Panc1 (cell line): ENCODE data around the gene KRT77. TPM values are rescaled to one million over a fixed set of nuclear protein-coding genes. Genes with fewer than 3 reads are reported as not detected.

Source experiments
- ATAC-seq: fragments of 200-7000 bp; cut with Tn5 transposase; 2 replicates; pipeline ENCODE4 v1.9.1; 2020; ENCODE audit warnings: mild to moderate bottlenecking, moderate library complexity
- BruUV-seq: library from RNA; stranded (reverse); fragments of 400-500 nt; replicated peaks from 2 replicates; lab custom pipeline; 2021; lab: Mats Ljungman, UMichigan
- CTCF ChIA-PET: fragments of 300-600 bp; sonication (Branson Sonifier 250); formaldehyde crosslinking; loops from one replicate; lab custom pipeline; 2022; ENCODE audit warnings: antibody characterized with exemption; lab: Charles Lee
- POLR2A ChIA-PET: fragments of 300-600 bp; sonication (Branson Sonifier 250); formaldehyde crosslinking; loops from one replicate; lab custom pipeline; 2022; ENCODE audit warnings: antibody characterized with exemption; lab: Charles Lee
- DNase-seq: peaks from one replicate; pipeline ENCODE4 v3.0.0-alpha.2; 2010; ENCODE audit warnings: low read depth, low spot score
- H3K27ac ChIP-seq: 2 replicates; pipeline ENCODE4 v1.5.1; 2011; ENCODE audit warnings: mild to moderate bottlenecking, low read length, inconsistent platforms
- H3K27me3 ChIP-seq: fragments of 200-500 bp; sonication (Bioruptor generic); 2 replicates; pipeline ENCODE4 v1.6.0; 2014; ENCODE audit warnings: low read length, inconsistent platforms; ENCODE audit not compliant: control insufficient read depth, insufficient read depth
- H3K36me3 ChIP-seq: fragments of 200-500 bp; sonication (Bioruptor generic); 2 replicates; pipeline ENCODE4 v1.5.1; 2014; ENCODE audit warnings: inconsistent platforms, mild to moderate bottlenecking, low read length, moderate library complexity; ENCODE audit not compliant: control insufficient read depth, insufficient read depth
- H3K4me1 ChIP-seq: 2 replicates; pipeline ENCODE4 v1.5.1; 2011; ENCODE audit warnings: inconsistent platforms, mild to moderate bottlenecking, low read length, moderate library complexity; ENCODE audit not compliant: control insufficient read depth, insufficient read depth
- H3K4me3 ChIP-seq, 2 experiments: 2 replicates each; pipeline ENCODE4 v1.5.1; 2011 to 2012; ENCODE audit warnings: low read depth in 2 of 2, low read length in 2 of 2, mild to moderate bottlenecking in 2 of 2, inconsistent platforms in 1 of 2, moderate library complexity in 1 of 2
- H3K9me3 ChIP-seq: fragments of 200-500 bp; sonication (Bioruptor generic); 2 replicates; pipeline ENCODE4 v1.5.1; 2014; ENCODE audit warnings: low read depth, mild to moderate bottlenecking, inconsistent platforms, low read length, moderate library complexity; ENCODE audit not compliant: control insufficient read depth, insufficient read depth
- CTCF ChIP-seq: fragments of 450-650 bp; IDR thresholded peaks from 2 replicates; pipeline ENCODE4 v1.5.1; 2017; ENCODE audit warnings: mild to moderate bottlenecking
- POLR2AphosphoS5 ChIP-seq: IDR thresholded peaks from 2 replicates; pipeline ENCODE4 v1.6.1; 2012; ENCODE audit warnings: mild to moderate bottlenecking, low read depth, low read length, moderate library complexity
- SIN3A ChIP-seq: IDR thresholded peaks from 2 replicates; pipeline ENCODE4 v1.6.1; 2012; ENCODE audit warnings: low read depth, mild to moderate bottlenecking, low read length, moderate library complexity, borderline replicate concordance; ENCODE audit not compliant: insufficient read depth
- TCF7L2 ChIP-seq: IDR thresholded peaks from 2 replicates; pipeline ENCODE4 v1.6.1; 2011; ENCODE audit warnings: mild to moderate bottlenecking, low read depth, low read length, inconsistent platforms
- in situ Hi-C: cut with HindIII; loops from 2 replicates; pipeline ENCODE4 v1.10.0; 2016; ENCODE audit warnings: low sequenced_read_pairs, low pct_unique_long_range_greater_than_20kb
- intact Hi-C: fragments of 100-400 bp; cut with micrococcal nuclease; formaldehyde crosslinking; loops from one replicate; pipeline ENCODE4 v1.10.0; 2022; ENCODE audit not compliant: unreplicated experiment
- total RNA-seq: library from RNA; stranded (reverse); gene quantifications from one replicate; pipeline ENCODE4 v1.2.1, GENCODE V29; 2021; ENCODE audit not compliant: unreplicated experiment
- TF ChIP-seq, protein P1 (sequence below), 2 experiments: IDR thresholded peaks; 2 replicates each; pipeline ENCODE4 v1.6.1; 2011 to 2012; ENCODE audit warnings: low read depth in 2 of 2, control low read depth in 1 of 2, low read length in 1 of 2, mild to moderate bottlenecking in 1 of 2, moderate library complexity in 1 of 2; ENCODE audit not compliant: insufficient read depth in 1 of 2

KRT77 gene
- total RNA-seq, 1 experiment from 2014 or later: not detected

GRCh38 chr12:52655720-52656124, 47.6 kb downstream of the KRT77 start:
- TF ChIP-seq CTCF (no peak), TCF7L2 (no peak)
- ChIA-PET CTCF (no interaction called here), POLR2A (no interaction called here)
- DNase-seq (no peak), ATAC-seq (peak; percentile 50; the same call in 1 of the 2 replicates)
- in situ Hi-C loops: no loop called here
- intact Hi-C loops: no loop called here
- no peak overlapping the region for H3K27ac ChIP-seq
- H3K4me1 ChIP-seq: peaks cover 5% of the 10 kb centered on the region; the same call in 1 of the 2 replicates
- no peak overlapping the region for H3K4me3 ChIP-seq
- peaks cover 17% of the 10 kb centered on the region for H3K27me3 ChIP-seq
- no peaks in the 10 kb centered on the region for H3K9me3 ChIP-seq
- no TSS peak for BruUV-seq
- no peaks in the 10 kb centered on the region for H3K36me3 ChIP-seq

- H3K36me3 ChIP-seq: no peaks in the 10 kb centered on the region
- ATAC-seq: no peak
- DNase-seq: no peak
- no peak overlapping the region for H3K4me3 ChIP-seq
- H3K27ac ChIP-seq: no peak overlapping the region
- H3K4me1 ChIP-seq: peaks cover 5% of the 10 kb centered on the region; the same call in 1 of the 2 replicates
- no peak for TF ChIP-seq TCF7L2
- TF ChIP-seq POLR2AphosphoS5: no peak
- no peak for TF ChIP-seq SIN3A
- TF ChIP-seq, protein P1, sequence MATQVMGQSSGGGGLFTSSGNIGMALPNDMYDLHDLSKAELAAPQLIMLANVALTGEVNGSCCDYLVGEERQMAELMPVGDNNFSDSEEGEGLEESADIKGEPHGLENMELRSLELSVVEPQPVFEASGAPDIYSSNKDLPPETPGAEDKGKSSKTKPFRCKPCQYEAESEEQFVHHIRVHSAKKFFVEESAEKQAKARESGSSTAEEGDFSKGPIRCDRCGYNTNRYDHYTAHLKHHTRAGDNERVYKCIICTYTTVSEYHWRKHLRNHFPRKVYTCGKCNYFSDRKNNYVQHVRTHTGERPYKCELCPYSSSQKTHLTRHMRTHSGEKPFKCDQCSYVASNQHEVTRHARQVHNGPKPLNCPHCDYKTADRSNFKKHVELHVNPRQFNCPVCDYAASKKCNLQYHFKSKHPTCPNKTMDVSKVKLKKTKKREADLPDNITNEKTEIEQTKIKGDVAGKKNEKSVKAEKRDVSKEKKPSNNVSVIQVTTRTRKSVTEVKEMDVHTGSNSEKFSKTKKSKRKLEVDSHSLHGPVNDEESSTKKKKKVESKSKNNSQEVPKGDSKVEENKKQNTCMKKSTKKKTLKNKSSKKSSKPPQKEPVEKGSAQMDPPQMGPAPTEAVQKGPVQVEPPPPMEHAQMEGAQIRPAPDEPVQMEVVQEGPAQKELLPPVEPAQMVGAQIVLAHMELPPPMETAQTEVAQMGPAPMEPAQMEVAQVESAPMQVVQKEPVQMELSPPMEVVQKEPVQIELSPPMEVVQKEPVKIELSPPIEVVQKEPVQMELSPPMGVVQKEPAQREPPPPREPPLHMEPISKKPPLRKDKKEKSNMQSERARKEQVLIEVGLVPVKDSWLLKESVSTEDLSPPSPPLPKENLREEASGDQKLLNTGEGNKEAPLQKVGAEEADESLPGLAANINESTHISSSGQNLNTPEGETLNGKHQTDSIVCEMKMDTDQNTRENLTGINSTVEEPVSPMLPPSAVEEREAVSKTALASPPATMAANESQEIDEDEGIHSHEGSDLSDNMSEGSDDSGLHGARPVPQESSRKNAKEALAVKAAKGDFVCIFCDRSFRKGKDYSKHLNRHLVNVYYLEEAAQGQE (IDR thresholded peaks at IDR 0.05; ENCODE audit: insufficient read depth in 1 of 2, low read depth in 2 of 2, low read length in 1 of 2): no peak
- ChIA-PET POLR2A (no interaction called here), CTCF (no interaction called here)
- in situ Hi-C loops (no loop called here), intact Hi-C loops (no loop called here)
- peaks cover 17% of the 10 kb centered on the region for H3K27me3 ChIP-seq
- no TSS peak for BruUV-seq
- H3K9me3 ChIP-seq: no peaks in the 10 kb centered on the region
Measured at GRCh38 chr12:52655251-52655650, 48.1 kb downstream of the KRT77 start.

DNA sequence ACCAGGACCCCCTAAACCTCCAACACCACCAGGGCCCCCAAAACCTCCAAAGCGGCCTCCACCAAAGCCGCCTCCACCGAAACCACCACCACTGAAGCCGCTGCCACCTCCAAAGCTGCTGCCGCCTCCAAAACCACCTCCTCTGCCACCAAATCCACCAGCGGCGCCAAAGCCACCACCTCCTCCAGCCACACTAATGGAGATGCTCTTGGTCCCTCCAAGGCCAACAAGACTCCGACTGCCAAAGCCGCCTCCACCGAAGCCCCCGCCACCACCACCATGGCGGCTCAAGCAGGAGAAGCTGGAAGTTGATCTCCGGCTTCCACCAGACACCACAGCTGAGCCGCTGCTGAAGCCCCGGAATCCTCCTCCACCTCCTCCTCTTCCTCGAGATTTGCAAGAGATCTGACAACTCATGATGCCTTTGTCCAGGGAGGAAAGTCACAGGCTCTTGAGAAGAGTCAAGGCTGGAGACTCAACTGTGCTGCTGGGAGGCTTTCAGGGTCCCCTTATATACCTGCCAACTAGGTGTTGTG, 51.5 kb downstream of the KRT77 start, which contains the start of gene KRT2:
Gene KRT2, minus strand, starts transcription at position 486 of the 536 bp plus-strand sequence. Its CDS starts 69 bp downstream, at position 417.
- Histone ChIP-seq H3K9me3 (no peaks in the 10 kb centered on the region), H3K36me3 (no peaks in the 10 kb centered on the region), H3K4me1 (peaks cover 5% of the 10 kb centered on the region; the same call in 1 of the 2 replicates), H3K27ac (peak within 1 kb of the TSS; percentile 6), H3K4me3 (no peak within 1 kb of the TSS), H3K27me3 (peaks cover 12% of the 10 kb centered on the region)
- in situ Hi-C loops: no loop called here
- DNase-seq (no peak), ATAC-seq (no peak)
- ChIA-PET POLR2A (no interaction called here), CTCF (no interaction called here)
- TF ChIP-seq TCF7L2 (no peak), SIN3A (no peak), CTCF (no peak), POLR2AphosphoS5 (no peak)
- TF ChIP-seq, protein P1 (IDR thresholded peaks at IDR 0.05; ENCODE audit: insufficient read depth in 1 of 2, low read depth in 2 of 2, low read length in 1 of 2): no peak
- BruUV-seq: no TSS peak
- intact Hi-C loops: no loop called here
